ENCODE data around the gene PRKAB2. TPM values are rescaled to one million over a fixed set of nuclear protein-coding genes. Genes with fewer than 3 reads are reported as not detected.

Gene PRKAB2
- total and polyA plus RNA-seq, 2 of the 4 experiments (the other 2 are of a cell fraction) = 8.4 to 11.0 TPM

- Histone ChIP-seq H2AK9ac (replicated peaks; ENCODE audit: low read depth, low read length, poor library complexity) (no peak overlapping the region), H2AFZ (replicated peaks; ENCODE audit: low read length, poor library complexity) (no peak overlapping the region), H3K4me3 (ENCODE audit: insufficient read depth, low read depth, low read length) (no peak overlapping the region), H3K9me1 (ENCODE audit: insufficient read depth, low read length) (no peaks in the 10 kb centered on the region), H3K27ac (ENCODE audit: insufficient read depth, low read length) (no peak overlapping the region), H4K5ac (ENCODE audit: low read depth, low read length) (no peak overlapping the region), H3K56ac (ENCODE audit: extremely low read depth, insufficient read depth, low read length) (no peak overlapping the region), H2BK120ac (ENCODE audit: low read depth, low read length) (no peak overlapping the region), H3K9ac (ENCODE audit: low read depth, low read length) (no peak overlapping the region), H3K79me1 (ENCODE audit: low read depth in 1 of 2, low read length in 2 of 2) (no peaks in the 10 kb centered on the region), H3K4me2 (ENCODE audit: low read depth, low read length) (no peak overlapping the region), H3K36me3 (ENCODE audit: control insufficient read depth, insufficient read depth, low read length) (no peaks in the 10 kb centered on the region), H3K9me3 (ENCODE audit: control insufficient read depth, insufficient read depth, low read length) (no peaks in the 10 kb centered on the region), H2BK15ac (ENCODE audit: low read depth, low read length) (no peak overlapping the region), H3K4me1 (ENCODE audit: control insufficient read depth, insufficient read depth, low read length) (no peaks in the 10 kb centered on the region), H3K18ac (ENCODE audit: low read depth, low read length) (no peak overlapping the region), H3K14ac (replicated peaks; ENCODE audit: low read depth, low read length) (no peak overlapping the region), H3K23ac (ENCODE audit: low read depth, low read length) (no peak overlapping the region), H4K8ac (ENCODE audit: low read depth in 2 of 2, low read length in 2 of 2) (no peak overlapping the region), H3K27me3 (ENCODE audit: control insufficient read depth, insufficient read depth, low read length) (no peaks in the 10 kb centered on the region), H4K20me1 (ENCODE audit: insufficient read depth, low read length) (no peaks in the 10 kb centered on the region), H2BK20ac (ENCODE audit: low read depth, low read length) (no peak overlapping the region), H3K4ac (ENCODE audit: low read depth, low read length) (no peak overlapping the region), H2AK5ac (ENCODE audit: low read depth, low read length) (no peak overlapping the region), H2BK5ac (ENCODE audit: low read depth, low read length, poor library complexity, severe bottlenecking) (no peak overlapping the region), H4K91ac (ENCODE audit: insufficient read depth, low read depth, low read length) (no peak overlapping the region)
- ChIA-PET CTCF (no interaction called here), POLR2A (ENCODE audit: unreplicated experiment) (no interaction called here)
- TF ChIP-seq MAFK (IDR thresholded peaks at IDR 0.05; ENCODE audit: low read depth, low read length) (no peak), POLR2A (IDR thresholded peaks at IDR 0.05; ENCODE audit: low read depth, low read length) (no peak), FOS (IDR thresholded peaks at IDR 0.05; ENCODE audit: low read depth, low read length) (no peak), USF2 (IDR thresholded peaks at IDR 0.05; ENCODE audit: low read depth, low read length) (no peak), MAZ (IDR thresholded peaks at IDR 0.05; ENCODE audit: borderline replicate concordance, low read depth, low read length) (no peak), NFE2L2 (IDR thresholded peaks at IDR 0.05; ENCODE audit: low read depth, low read length) (no peak), CEBPB (IDR thresholded peaks at IDR 0.05; ENCODE audit: low read depth, low read length) (no peak), RAD21 (IDR thresholded peaks at IDR 0.05; ENCODE audit: low read length) (no peak), ELK1 (IDR thresholded peaks at IDR 0.05; ENCODE audit: borderline replicate concordance, low read depth, low read length) (no peak), RFX5 (IDR thresholded peaks at IDR 0.05; ENCODE audit: low read depth, low read length) (no peak), CHD1 (IDR thresholded peaks at IDR 0.05; ENCODE audit: low read depth, low read length) (no peak), BHLHE40 (IDR thresholded peaks at IDR 0.05; ENCODE audit: low read depth, low read length) (no peak)
- WGBS, 2 experiments (ENCODE audit: extremely low coverage in 2 of 2, insufficient read length in 1 of 2) = no CpG with 5 or more reads among the region's 1 CpG
- no TSS peak for BruUV-seq (replicated peaks)
- intact Hi-C loops (cut with micrococcal nuclease) (no loop called here), dilution Hi-C loops (cut with HindIII; ENCODE audit: low sequenced_read_pairs, unreplicated experiment) (no loop called here), in situ Hi-C loops (cut with MboI; ENCODE audit: low sequenced_read_pairs) (no loop called here)
- DNase-seq (no peak), ATAC-seq (ENCODE audit: low read depth) (no peak)
Measured at GRCh38 chr1:147207192-147207591, 34.9 kb upstream of the PRKAB2 start.

All from IMR-90 (cell line).